Prostate gland (tissue), 2 donors: ENCODE measurements around the gene COL9A3. TPM values are rescaled to one million over a fixed set of nuclear protein-coding genes. Genes with fewer than 3 reads are reported as not detected.

Source experiments
- DNase-seq: peaks from one replicate; pipeline ENCODE4 v3.0.0-alpha.2; 2019; ENCODE audit warnings: low spot score
- H3K27ac ChIP-seq, 2 donors: fragments of 200-600 bp; sonication (generic); 2 replicates each; pipeline ENCODE4 v1.5.1; 2017 to 2019
- H3K27me3 ChIP-seq: fragments of 200-600 bp; sonication (generic); replicated peaks from 2 replicates; pipeline ENCODE4 v1.5.1; 2019; ENCODE audit not compliant: insufficient read depth
- H3K36me3 ChIP-seq, 2 donors: fragments of 200-600 bp; sonication (generic); 1 replicate in 1 of 2; 2 replicates in 1 of 2; pipeline versions ENCODE4 v1.5.1 to v1.8.1; 2017 to 2019
- H3K4me1 ChIP-seq: fragments of 200-600 bp; sonication (generic); replicated peaks from 2 replicates; pipeline ENCODE4 v1.5.1; 2019
- H3K4me3 ChIP-seq, 2 donors: fragments of 200-600 bp; sonication (generic); 2 replicates each; pipeline ENCODE4 v1.5.1; 2017 to 2019
- H3K9me3 ChIP-seq: fragments of 200-600 bp; sonication (generic); 2 replicates; pipeline ENCODE4 v1.5.1; 2017
- POLR2A ChIP-seq: fragments of 450-650 bp; IDR thresholded peaks from one replicate; pipeline ENCODE4 v1.6.1; 2016; ENCODE audit warnings: antibody characterized with exemption, mild to moderate bottlenecking
- POLR2AphosphoS5 ChIP-seq: sonication (generic); formaldehyde crosslinking; IDR thresholded peaks from one replicate; pipeline ENCODE4 v1.6.1; 2017; ENCODE audit warnings: antibody characterized with exemption
- WGBS: methylation state at CpG from one replicate; pipeline ENCODE4 v1.1.5; 2018; 5-methylcytosine and 5-hydroxymethylcytosine counted together
- intact Hi-C: fragments of 100-400 bp; cut with DNase I; formaldehyde crosslinking; loops from one replicate; pipeline ENCODE4 v1.14.2; 2022
- total RNA-seq, 2 donors: library from RNA; depleted of rRNA; stranded (reverse); fragments of >200 nt; gene quantifications; one replicate each; pipeline ENCODE4 v1.1.0, GENCODE V29; 2016
- TF ChIP-seq, protein P1 (sequence below), 4 experiments: fragments of 200-600 bp in 2 of 4; fragments of 450-650 bp in 2 of 4; sonication (generic) in 2 of 4; IDR thresholded peaks; 1 replicate in 3 of 4; 2 replicates in 1 of 4; pipeline ENCODE4 v1.5.1; 2016 to 2019; ENCODE audit warnings: antibody characterized with exemption in 4 of 4, mild to moderate bottlenecking in 2 of 4, moderate library complexity in 2 of 4

Gene COL9A3
- total RNA-seq, 2 donors from 2014 or later: 5.8 to 6.5 TPM

DNA sequence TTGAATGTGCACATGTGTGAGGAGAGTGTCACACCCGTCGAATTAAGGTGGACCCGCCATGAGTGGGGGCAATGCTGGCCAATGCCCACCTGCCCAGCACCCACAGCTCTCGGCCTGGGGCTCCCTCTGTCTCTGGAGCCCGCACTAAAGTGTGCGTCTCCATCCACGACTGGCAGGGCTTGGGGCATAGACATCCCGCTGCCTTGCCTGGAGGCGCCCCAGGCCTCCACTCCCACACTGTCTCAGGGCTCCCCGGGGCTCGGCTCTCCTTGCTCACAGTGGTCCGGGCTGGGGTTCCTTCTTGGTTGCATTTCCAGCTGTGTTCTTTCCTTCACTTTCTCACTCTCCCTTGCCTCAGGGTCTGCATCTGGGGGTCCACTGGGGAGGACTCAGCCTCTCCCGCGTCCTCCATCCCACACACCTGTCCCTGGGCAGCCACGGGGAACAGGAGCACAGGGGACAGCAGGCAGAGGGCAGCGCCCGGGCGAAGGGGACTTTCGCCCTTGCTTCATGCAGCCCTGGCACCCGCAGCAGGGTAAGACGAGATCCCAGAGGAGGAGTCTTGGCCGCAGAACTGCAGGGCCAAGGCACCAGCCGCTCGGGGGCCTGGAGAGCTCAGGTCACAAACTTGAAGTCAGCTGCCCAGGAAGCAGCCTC is 40.7 kb upstream of the COL9A3 start:
- H3K4me3 ChIP-seq: no peak overlapping the region
- no peaks in the 10 kb centered on the region for H3K9me3 ChIP-seq
- DNase-seq: no peak
- no peaks in the 10 kb centered on the region for H3K4me1 ChIP-seq
- WGBS: 88% methylated on average over 24 of the region's 24 CpGs
- H3K27ac ChIP-seq: no peak overlapping the region
- peaks cover 4% of the 10 kb centered on the region for H3K27me3 ChIP-seq
- H3K36me3 ChIP-seq: no peaks in the 10 kb centered on the region
- TF ChIP-seq POLR2AphosphoS5: no peak
- TF ChIP-seq POLR2A: no peak
- TF ChIP-seq, protein P1, sequence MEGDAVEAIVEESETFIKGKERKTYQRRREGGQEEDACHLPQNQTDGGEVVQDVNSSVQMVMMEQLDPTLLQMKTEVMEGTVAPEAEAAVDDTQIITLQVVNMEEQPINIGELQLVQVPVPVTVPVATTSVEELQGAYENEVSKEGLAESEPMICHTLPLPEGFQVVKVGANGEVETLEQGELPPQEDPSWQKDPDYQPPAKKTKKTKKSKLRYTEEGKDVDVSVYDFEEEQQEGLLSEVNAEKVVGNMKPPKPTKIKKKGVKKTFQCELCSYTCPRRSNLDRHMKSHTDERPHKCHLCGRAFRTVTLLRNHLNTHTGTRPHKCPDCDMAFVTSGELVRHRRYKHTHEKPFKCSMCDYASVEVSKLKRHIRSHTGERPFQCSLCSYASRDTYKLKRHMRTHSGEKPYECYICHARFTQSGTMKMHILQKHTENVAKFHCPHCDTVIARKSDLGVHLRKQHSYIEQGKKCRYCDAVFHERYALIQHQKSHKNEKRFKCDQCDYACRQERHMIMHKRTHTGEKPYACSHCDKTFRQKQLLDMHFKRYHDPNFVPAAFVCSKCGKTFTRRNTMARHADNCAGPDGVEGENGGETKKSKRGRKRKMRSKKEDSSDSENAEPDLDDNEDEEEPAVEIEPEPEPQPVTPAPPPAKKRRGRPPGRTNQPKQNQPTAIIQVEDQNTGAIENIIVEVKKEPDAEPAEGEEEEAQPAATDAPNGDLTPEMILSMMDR (IDR thresholded peaks at IDR 0.05): no peak
- intact Hi-C loops: no loop called here

DNA sequence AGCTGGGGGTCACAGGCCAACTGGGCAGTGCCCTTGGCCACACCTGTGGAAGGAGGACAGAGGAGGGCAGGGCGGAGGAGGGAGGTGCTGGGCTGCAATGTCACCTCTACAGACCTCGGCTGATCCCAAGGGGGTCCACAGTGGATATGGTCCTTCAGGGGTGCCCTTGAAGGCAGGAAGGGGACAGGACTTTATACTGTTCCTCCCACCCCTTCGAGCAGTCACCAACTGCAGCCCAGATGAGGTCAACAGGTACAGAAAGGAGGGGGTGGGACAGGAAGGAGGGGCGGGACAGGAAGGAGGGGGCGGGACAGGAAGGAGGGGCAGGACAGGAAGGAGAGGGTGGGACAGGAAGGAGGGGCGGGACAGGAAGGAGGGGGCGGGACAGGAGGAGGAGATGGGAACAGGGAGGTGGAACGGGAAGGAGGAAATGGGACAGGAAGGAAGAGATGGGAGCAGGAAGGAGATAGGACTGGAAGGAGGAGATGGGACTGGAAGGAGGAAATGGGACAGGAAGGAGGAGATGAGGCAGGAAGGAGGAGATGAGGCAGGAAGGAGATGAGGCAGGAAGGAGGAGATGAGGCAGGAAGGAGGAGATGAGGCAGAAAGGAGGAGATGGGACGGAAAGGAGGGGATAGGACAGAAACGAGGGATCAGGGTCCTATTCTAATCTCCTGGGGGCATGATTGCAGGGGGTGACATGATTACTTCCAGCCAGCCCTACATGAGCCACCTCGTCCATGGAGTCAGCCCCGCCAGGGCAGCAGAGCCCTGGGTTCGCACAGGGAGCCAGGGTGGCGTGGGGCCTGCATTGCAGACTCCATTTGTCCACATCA is 39.9 kb upstream of the COL9A3 start:
- intact Hi-C loops: no loop called here
- Histone ChIP-seq H3K9me3 (no peaks in the 10 kb centered on the region), H3K4me1 (no peaks in the 10 kb centered on the region), H3K36me3 (no peaks in the 10 kb centered on the region), H3K4me3 (no peak overlapping the region), H3K27me3 (peaks cover 4% of the 10 kb centered on the region), H3K27ac (no peak overlapping the region)
- 77% methylated on average over 14 of the region's 14 CpGs for WGBS
- TF ChIP-seq, protein P1 (IDR thresholded peaks at IDR 0.05): no peak
- TF ChIP-seq POLR2AphosphoS5 (no peak), POLR2A (no peak)
- no peak for DNase-seq

DNA sequence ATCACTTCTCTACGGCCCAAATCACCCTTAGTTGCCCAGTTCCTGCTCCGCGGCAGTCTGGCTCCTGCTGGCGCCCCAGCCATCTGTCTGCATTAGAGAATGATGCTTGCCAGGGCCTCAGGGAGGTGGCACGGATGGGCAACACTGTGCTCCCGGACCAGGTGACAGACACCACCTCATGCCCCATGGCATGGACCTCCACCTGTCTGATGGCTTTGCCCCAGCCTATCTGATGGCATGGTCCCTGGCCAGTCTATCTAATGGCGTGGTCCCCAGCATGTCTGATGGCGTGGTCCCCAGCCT is 39.4 kb upstream of the COL9A3 start:
- intact Hi-C loops: no loop called here
- no peak overlapping the region for H3K4me3 ChIP-seq
- TF ChIP-seq, protein P1 (IDR thresholded peaks at IDR 0.05): no peak
- no peak for TF ChIP-seq POLR2A
- TF ChIP-seq POLR2AphosphoS5: no peak
- no peak overlapping the region for H3K27ac ChIP-seq
- H3K36me3 ChIP-seq: no peaks in the 10 kb centered on the region
- H3K4me1 ChIP-seq: no peaks in the 10 kb centered on the region
- peaks cover 4% of the 10 kb centered on the region for H3K27me3 ChIP-seq
- 97% methylated on average over 8 of the region's 8 CpGs for WGBS
- no peak for DNase-seq
- no peaks in the 10 kb centered on the region for H3K9me3 ChIP-seq

DNA sequence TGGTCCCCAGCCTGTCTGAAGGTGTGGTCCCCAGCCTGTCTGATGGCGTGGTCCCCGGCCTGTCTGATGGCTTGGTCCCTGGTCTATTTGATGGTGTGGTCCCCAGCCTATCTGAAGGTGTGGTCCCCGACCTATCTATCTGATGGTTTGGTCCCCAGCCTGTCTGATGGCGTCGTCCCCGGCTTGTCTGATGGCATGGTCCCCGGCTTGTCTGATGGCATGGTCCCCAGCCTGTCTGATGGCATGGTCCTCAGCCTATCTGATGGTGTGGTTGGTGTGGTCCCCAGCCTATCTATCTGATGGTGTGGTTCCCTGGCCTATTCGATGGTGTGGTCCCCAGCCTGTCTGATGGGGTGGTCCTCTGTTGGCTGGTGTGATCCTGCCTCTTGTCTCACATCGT is 38.8 kb upstream of the COL9A3 start:
- no peaks in the 10 kb centered on the region for H3K36me3 ChIP-seq
- no peak overlapping the region for H3K4me3 ChIP-seq
- intact Hi-C loops: no loop called here
- WGBS: 94% methylated on average over 8 of the region's 9 CpGs
- H3K27ac ChIP-seq: no peak overlapping the region
- H3K9me3 ChIP-seq: no peaks in the 10 kb centered on the region
- peaks cover 4% of the 10 kb centered on the region for H3K27me3 ChIP-seq
- no peaks in the 10 kb centered on the region for H3K4me1 ChIP-seq
- TF ChIP-seq, protein P1 (IDR thresholded peaks at IDR 0.05): no peak
- no peak for TF ChIP-seq POLR2A
- no peak for TF ChIP-seq POLR2AphosphoS5
- no peak for DNase-seq
